Loucy (cell line): ENCODE data around the gene GRID2.

Experiments
- H2AFZ ChIP-seq: fragments of 200-600 bp; sonication (generic); 2 replicates; pipeline ENCODE4 v1.6.0; 2016; ENCODE audit warnings: antibody characterized with exemption, mild to moderate bottlenecking, low read length, moderate library complexity
- H3F3A ChIP-seq: fragments of 200-600 bp; 2 replicates; pipeline ENCODE4 v1.6.0; 2016; ENCODE audit warnings: antibody characterized with exemption, low read depth, mild to moderate bottlenecking
- H3K27me3 ChIP-seq: fragments of 200-600 bp; sonication (generic); 2 replicates; pipeline ENCODE4 v1.6.1; 2014; ENCODE audit warnings: low read length, mild to moderate bottlenecking; ENCODE audit not compliant: insufficient read depth, poor library complexity, severe bottlenecking
- H3K36me3 ChIP-seq: fragments of 200-600 bp; sonication (generic); 2 replicates; pipeline ENCODE4 v1.6.1; 2016; ENCODE audit warnings: low read length; ENCODE audit not compliant: insufficient read depth
- H3K4me1 ChIP-seq: fragments of 200-600 bp; sonication (generic); 2 replicates; pipeline ENCODE4 v1.5.1; 2014; ENCODE audit warnings: low read length, mild to moderate bottlenecking; ENCODE audit not compliant: insufficient read depth, poor library complexity, severe bottlenecking
- H3K4me2 ChIP-seq: fragments of 200-600 bp; sonication (generic); 2 replicates; pipeline ENCODE4 v1.6.0; 2014; ENCODE audit warnings: antibody characterized with exemption, low read length, low read depth, mild to moderate bottlenecking; ENCODE audit not compliant: poor library complexity, severe bottlenecking
- H3K4me3 ChIP-seq: fragments of 200-600 bp; sonication (generic); 2 replicates; pipeline ENCODE4 v1.5.1; 2014; ENCODE audit warnings: low read length, mild to moderate bottlenecking, mixed read lengths; ENCODE audit not compliant: poor library complexity, severe bottlenecking
- H3K79me2 ChIP-seq: fragments of 200-600 bp; sonication (generic); 2 replicates; pipeline ENCODE4 v1.6.1; 2014; ENCODE audit warnings: low read length; ENCODE audit not compliant: insufficient read depth
- H3K9ac ChIP-seq: fragments of 200-600 bp; sonication (generic); 2 replicates; pipeline ENCODE4 v1.6.0; 2014; ENCODE audit warnings: mild to moderate bottlenecking, low read depth, low read length, moderate library complexity; ENCODE audit not compliant: poor library complexity, severe bottlenecking
- H3K9me2 ChIP-seq: fragments of 200-600 bp; sonication (generic); replicated peaks from 2 replicates; pipeline ENCODE4 v1.6.1; 2016; ENCODE audit warnings: low read depth, low read length, mixed read lengths
- H3K9me3 ChIP-seq: fragments of 200-600 bp; sonication (generic); 2 replicates; pipeline ENCODE4 v1.6.1; 2014; ENCODE audit warnings: mild to moderate bottlenecking, antibody characterized with exemption, low read length, low read depth; ENCODE audit not compliant: insufficient read depth
- H4K20me1 ChIP-seq: fragments of 200-600 bp; sonication (generic); 2 replicates; pipeline ENCODE4 v1.6.0; 2014; ENCODE audit warnings: antibody characterized with exemption, low read length, mild to moderate bottlenecking; ENCODE audit not compliant: insufficient read depth, poor library complexity, severe bottlenecking
- CTCF ChIP-seq: fragments of 200-600 bp; sonication (generic); conservative IDR thresholded peaks from 2 replicates; pipeline ENCODE4 v1.5.1; 2014; ENCODE audit warnings: mild to moderate bottlenecking, antibody characterized with exemption, low read length
- EZH2phosphoT487 ChIP-seq: fragments of 200-600 bp; IDR thresholded peaks from 2 replicates; pipeline ENCODE4 v1.6.1; 2018; ENCODE audit warnings: antibody characterized with exemption, mild to moderate bottlenecking, moderate library complexity, borderline replicate concordance

The GRID2 gene

GRCh38 chr4:93777081-93777460, 1473.3 kb downstream of the GRID2 start:
- Histone ChIP-seq H3K9me3 (no peaks in the 10 kb centered on the region), H3K4me2 (no peak overlapping the region), H3K27me3 (no peaks in the 10 kb centered on the region), H3K36me3 (no peaks in the 10 kb centered on the region), H3F3A (no peaks in the 10 kb centered on the region), H3K4me3 (no peak overlapping the region), H3K9ac (no peak overlapping the region), H3K9me2 (no peaks in the 10 kb centered on the region), H2AFZ (no peak overlapping the region), H3K4me1 (no peaks in the 10 kb centered on the region), H4K20me1 (no peaks in the 10 kb centered on the region), H3K79me2 (no peaks in the 10 kb centered on the region)
- TF ChIP-seq CTCF: no peak
- TF ChIP-seq EZH2phosphoT487: no peak

- Histone ChIP-seq H3K27me3 (no peaks in the 10 kb centered on the region), H3K4me3 (no peak overlapping the region), H3K9ac (no peak overlapping the region), H2AFZ (no peak overlapping the region), H3K9me2 (no peaks in the 10 kb centered on the region), H3K4me1 (no peaks in the 10 kb centered on the region), H3K36me3 (no peaks in the 10 kb centered on the region), H3K79me2 (no peaks in the 10 kb centered on the region), H3K9me3 (no peaks in the 10 kb centered on the region), H3K4me2 (no peak overlapping the region), H4K20me1 (no peaks in the 10 kb centered on the region), H3F3A (no peaks in the 10 kb centered on the region)
- TF ChIP-seq EZH2phosphoT487: no peak
- TF ChIP-seq CTCF: no peak
These were observed 1475.5 kb downstream of the GRID2 start for GRCh38 chr4:93779228-93779627.

- Histone ChIP-seq H3K4me3 (no peak overlapping the region), H3K27me3 (no peaks in the 10 kb centered on the region), H2AFZ (no peak overlapping the region), H3K9me3 (no peaks in the 10 kb centered on the region), H3K9me2 (no peaks in the 10 kb centered on the region), H3K9ac (no peak overlapping the region), H3K4me2 (no peak overlapping the region), H3K36me3 (no peaks in the 10 kb centered on the region), H3F3A (no peaks in the 10 kb centered on the region), H4K20me1 (no peaks in the 10 kb centered on the region), H3K4me1 (no peaks in the 10 kb centered on the region), H3K79me2 (no peaks in the 10 kb centered on the region)
- TF ChIP-seq EZH2phosphoT487 (no peak), CTCF (no peak)
These were observed 1476.3 kb downstream of the GRID2 start for GRCh38 chr4:93780080-93780479.
